ENCODE results near the gene CEACAM5.

The CEACAM5 gene

GRCh38 chr19:41708481-41708880, at the start of gene CEACAM5:
Gene CEACAM5, plus strand, starts transcription at chr19:41708626. Its CDS starts 106 bp downstream, at chr19:41708732.
- no peak for DNase-seq (ENCODE audit: low spot score)

- DNase-seq (ENCODE audit: low spot score), result no peak
Observed at GRCh38 chr19:41666075-41666474, 42.4 kb upstream of the CEACAM5 start.

GRCh38 chr19:41668315-41668714, 40.1 kb upstream of the CEACAM5 start:
- no peak for DNase-seq (ENCODE audit: low spot score)

- no peak for DNase-seq (ENCODE audit: low spot score)
Observed at GRCh38 chr19:41670755-41671154, 37.7 kb upstream of the CEACAM5 start.

- DNase-seq (ENCODE audit: low spot score), result no peak
Observed at GRCh38 chr19:41671486-41671885, 36.9 kb upstream of the CEACAM5 start.

GRCh38 chr19:41682437-41682836, 26.0 kb upstream of the CEACAM5 start:
- DNase-seq (ENCODE audit: low spot score), result no peak

GRCh38 chr19:41687419-41687818, 21.0 kb upstream of the CEACAM5 start:
- no peak for DNase-seq (ENCODE audit: low spot score)

GRCh38 chr19:41688098-41688497, 20.3 kb upstream of the CEACAM5 start, which contains the start of gene CEACAM7:
Gene CEACAM7, minus strand, starts transcription at chr19:41688270. Its CDS starts 105 bp downstream, at chr19:41688165.
- DNase-seq (ENCODE audit: low spot score), result no peak

GRCh38 chr19:41688687-41689086, 19.7 kb upstream of the CEACAM5 start:
- DNase-seq (ENCODE audit: low spot score), result no peak

- no peak for DNase-seq (ENCODE audit: low spot score)
Observed at GRCh38 chr19:41689993-41690800, 18.2 kb upstream of the CEACAM5 start.

- no peak for DNase-seq (ENCODE audit: low spot score)
Observed at GRCh38 chr19:41690801-41691065, 17.7 kb upstream of the CEACAM5 start.

GRCh38 chr19:41691268-41691970, 17.0 kb upstream of the CEACAM5 start:
- DNase-seq (ENCODE audit: low spot score), result peak; percentile 23

GRCh38 chr19:41694196-41694595, 14.2 kb upstream of the CEACAM5 start:
- no peak for DNase-seq (ENCODE audit: low spot score)

GRCh38 chr19:41694831-41695635, 13.4 kb upstream of the CEACAM5 start:
- no peak for DNase-seq (ENCODE audit: low spot score)

- DNase-seq (ENCODE audit: low spot score), result no peak
Observed at GRCh38 chr19:41695745-41696144, 12.7 kb upstream of the CEACAM5 start.

- no peak for DNase-seq (ENCODE audit: low spot score)
Observed at GRCh38 chr19:41696402-41697197, 11.8 kb upstream of the CEACAM5 start.

- DNase-seq (ENCODE audit: low spot score), result no peak
Observed at GRCh38 chr19:41697198-41697855, 11.1 kb upstream of the CEACAM5 start.

GRCh38 chr19:41698746-41699230, 9.6 kb upstream of the CEACAM5 start:
- no peak for DNase-seq (ENCODE audit: low spot score)

GRCh38 chr19:41699231-41699967, 9.0 kb upstream of the CEACAM5 start:
- no peak for DNase-seq (ENCODE audit: low spot score)

GRCh38 chr19:41699968-41700323, 8.5 kb upstream of the CEACAM5 start:
- DNase-seq (ENCODE audit: low spot score), result no peak

Measured in hematopoietic multipotent progenitor cell treated with erythropoietin and hydrocortisone succinate and interleukin-3 and kit ligand, for 15 days (in vitro differentiated cells).